Activated B cell treated with CpG ODN at 0.5 μM for 24 hours (primary cell): ENCODE measurements around the gene RIN3. TPM values are rescaled to one million over a fixed set of nuclear protein-coding genes. Genes with fewer than 3 reads are reported as not detected.

Source experiments
- ATAC-seq: fragments of 200-7000 bp; cut with Tn5 transposase; one replicate; pipeline ENCODE4 v1.10.0; 2021; ENCODE audit warnings: low read depth, mild to moderate bottlenecking, moderate library complexity
- CTCF ChIA-PET: fragments of 350-600 bp; sonication (Branson Sonifier 250); formaldehyde crosslinking; loops from one replicate; lab custom pipeline; 2021; ENCODE audit warnings: antibody characterized with exemption; lab: Charles Lee
- POLR2A ChIA-PET: fragments of 350-600 bp; sonication (Branson Sonifier 250); formaldehyde crosslinking; loops from one replicate; lab custom pipeline; 2021; ENCODE audit warnings: antibody characterized with exemption; lab: Charles Lee
- DNase-seq: peaks from one replicate; pipeline ENCODE4 v3.0.0; 2022
- H3K27ac Mint-ChIP-seq: one replicate; pipeline ENCODE4 v1.8.0; 2020; ENCODE audit warnings: mixed read lengths
- H3K27me3 Mint-ChIP-seq: one replicate; pipeline ENCODE4 v1.8.0; 2021; ENCODE audit warnings: mixed read lengths
- H3K36me3 Mint-ChIP-seq: one replicate; pipeline ENCODE4 v1.8.0; 2021; ENCODE audit warnings: low read depth, mixed read lengths
- H3K4me1 Mint-ChIP-seq: one replicate; pipeline ENCODE4 v1.8.0; 2021; ENCODE audit warnings: mixed read lengths
- H3K4me3 Mint-ChIP-seq: one replicate; pipeline ENCODE4 v1.8.0; 2020; ENCODE audit warnings: mild to moderate bottlenecking, mixed read lengths
- H3K9me3 Mint-ChIP-seq: one replicate; pipeline ENCODE4 v1.8.0; 2020; ENCODE audit warnings: mixed read lengths
- CTCF ChIP-seq: fragments of 200-600 bp; IDR thresholded peaks from one replicate; pipeline ENCODE4 v1.8.0; 2022; ENCODE audit warnings: antibody characterized with exemption, mild to moderate bottlenecking
- intact Hi-C: fragments of 100-400 bp; cut with micrococcal nuclease; formaldehyde crosslinking; loops from one replicate; pipeline ENCODE4 v1.15.1; 2024
- total RNA-seq: library from RNA; stranded (reverse); gene quantifications from 2 replicates; pipeline ENCODE4 v1.2.3, GENCODE V29; 2022

Gene RIN3
- total RNA-seq, 1 donor from 2014 or later = 62.6 TPM

DNA sequence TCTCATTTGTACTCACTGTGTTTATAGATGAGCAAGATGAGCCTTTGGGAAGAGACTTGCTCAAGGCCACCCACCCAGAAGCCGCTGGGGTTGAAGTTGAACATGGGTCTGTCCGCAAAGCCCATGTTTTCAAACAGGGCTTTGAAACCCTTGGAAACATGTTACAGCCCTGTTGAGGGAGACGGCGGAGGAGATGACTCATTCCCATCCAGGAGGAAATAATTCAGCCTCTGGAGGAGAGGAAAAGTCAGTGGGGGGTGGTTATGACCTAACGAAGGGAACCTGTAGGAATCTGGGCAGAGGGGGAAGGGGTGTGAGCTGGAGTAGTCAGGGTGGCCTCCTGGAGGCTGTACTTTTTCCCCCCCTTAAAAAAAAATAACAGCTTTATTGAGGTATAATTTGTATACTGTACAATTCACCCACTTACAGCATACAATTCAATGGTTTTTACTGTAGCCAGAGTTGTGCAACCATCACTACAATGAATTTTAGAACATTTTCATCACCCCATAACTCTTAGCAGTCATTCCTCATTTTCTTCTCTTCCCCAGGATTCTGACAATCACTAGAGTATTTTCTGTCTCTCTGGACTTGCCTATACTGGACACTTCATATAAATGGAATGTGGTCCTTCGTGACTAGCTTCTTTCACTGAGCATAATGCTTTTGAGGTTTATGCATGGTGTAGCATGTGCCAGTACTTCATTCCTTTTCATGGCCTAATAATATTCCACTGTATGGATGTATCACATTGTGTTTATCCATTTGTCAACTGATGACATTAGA, 1.9 kb upstream of the RIN3 start:
- intact Hi-C loops = loop anchor here (5.0 kb wide), 2 partner anchors 41 to 66 kb away; no protein-coding TSS in a partner anchor
- ChIA-PET POLR2A (no interaction called here), CTCF (no interaction called here)
- Mint-ChIP-seq H3K27ac (peak overlapping the region; percentile 19), H3K9me3 (no peaks in the 10 kb centered on the region), H3K27me3 (no peaks in the 10 kb centered on the region), H3K4me3 (no peak overlapping the region), H3K36me3 (no peaks in the 10 kb centered on the region), H3K4me1 (peaks cover 52% of the 10 kb centered on the region)
- ATAC-seq = no peak
- TF ChIP-seq CTCF = no peak
- no peak for DNase-seq

DNA sequence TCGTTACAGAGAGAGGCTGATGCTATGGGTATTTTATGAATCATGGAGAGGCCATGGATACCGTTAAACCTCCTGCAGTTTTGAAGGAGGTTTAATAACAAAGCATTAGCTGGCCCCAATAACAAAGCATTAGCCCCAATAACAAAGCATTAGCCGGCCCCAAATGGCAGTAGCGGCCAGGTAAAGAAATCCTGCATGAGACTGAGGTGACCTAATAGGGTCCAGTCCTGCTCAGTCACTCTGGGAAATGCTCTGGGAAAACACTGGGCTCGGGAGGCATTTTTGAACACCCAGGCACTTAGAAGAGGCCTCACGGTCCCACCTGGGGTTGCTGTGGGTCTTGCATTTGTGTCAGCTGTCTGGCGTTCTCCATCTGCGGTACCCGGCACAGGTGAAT, 776 bp upstream of the RIN3 start:
- no peak for TF ChIP-seq CTCF
- Mint-ChIP-seq H3K9me3 (no peaks in the 10 kb centered on the region), H3K27ac (no peak overlapping the region), H3K4me3 (peak overlapping the region; percentile 72), H3K4me1 (peaks cover 48% of the 10 kb centered on the region), H3K27me3 (no peaks in the 10 kb centered on the region), H3K36me3 (no peaks in the 10 kb centered on the region)
- ATAC-seq (no peak), DNase-seq (no peak)
- intact Hi-C loops = loop anchor here (1.0 to 5.0 kb wide), 3 partner anchors 18 to 64 kb away; no protein-coding TSS in a partner anchor
- ChIA-PET POLR2A (interaction anchor here (0.8 to 1.7 kb wide), 3 partner anchors 19 to 139 kb away, joined by 3 to 5 read pairs (median 3); no protein-coding TSS in a partner anchor), CTCF (no interaction called here)

GRCh38 chr14:92513966-92514843, 624 bp downstream of the RIN3 start:
- peak; percentile 37 for ATAC-seq
- Mint-ChIP-seq H3K4me1 (peaks cover 39% of the 10 kb centered on the region), H3K36me3 (no peaks in the 10 kb centered on the region), H3K4me3 (peak overlapping the region; percentile 80), H3K9me3 (no peaks in the 10 kb centered on the region), H3K27me3 (no peaks in the 10 kb centered on the region), H3K27ac (peak overlapping the region; percentile 41)
- intact Hi-C loops = loop anchor here (1.0 to 5.0 kb wide), 4 partner anchors 17 to 163 kb away; no protein-coding TSS in a partner anchor
- CTCF ChIA-PET = no interaction called here
- no peak for TF ChIP-seq CTCF
- POLR2A ChIA-PET = interaction anchor here (1.1 to 1.8 kb wide), 3 partner anchors 54 to 138 kb away, joined by 3 to 5 read pairs (median 4); no protein-coding TSS in a partner anchor
- no peak for DNase-seq

DNA sequence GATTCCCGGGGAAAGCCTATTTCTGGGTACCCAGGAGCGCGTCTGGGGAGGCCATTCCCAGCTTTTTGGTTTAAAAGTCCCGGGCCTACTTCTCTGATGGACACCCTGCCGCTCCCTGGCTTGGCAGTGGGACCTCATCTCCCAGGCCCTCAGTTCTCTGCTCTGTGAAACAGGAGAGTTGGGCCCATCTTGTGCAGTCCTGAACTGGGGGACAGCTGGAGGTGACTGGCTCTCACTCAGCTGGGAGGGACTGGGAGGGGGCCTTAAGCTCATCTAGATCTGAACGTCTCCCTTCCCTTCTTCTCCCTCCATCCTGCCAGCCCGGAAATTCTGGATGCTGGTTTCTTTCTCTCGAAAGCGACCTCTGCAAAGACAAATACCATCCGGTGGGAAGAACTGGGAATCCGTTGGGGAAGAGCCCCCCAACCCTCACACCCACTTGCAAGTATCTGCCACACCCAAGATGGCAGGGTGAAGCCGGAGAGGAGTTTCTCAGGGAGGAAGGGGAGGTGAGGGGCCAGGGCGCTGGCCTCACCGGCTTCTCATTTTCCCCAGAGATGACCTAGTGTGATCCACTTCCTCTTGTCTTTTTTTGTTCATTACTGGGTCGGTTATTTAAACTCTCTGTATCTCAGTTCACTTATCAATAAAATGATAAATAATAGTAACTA, 1.4 kb downstream of the RIN3 start:
- ChIA-PET CTCF (no interaction called here), POLR2A (interaction anchor here (1.8 kb wide), 1 partner anchor 54 kb away, joined by 4 read pairs; no protein-coding TSS in a partner anchor)
- H3K4me3 Mint-ChIP-seq = peak overlapping the region; percentile 66
- DNase-seq (no peak), ATAC-seq (no peak)
- TF ChIP-seq CTCF = no peak
- H3K36me3 Mint-ChIP-seq = no peaks in the 10 kb centered on the region
- H3K9me3 Mint-ChIP-seq = no peaks in the 10 kb centered on the region
- H3K27me3 Mint-ChIP-seq = no peaks in the 10 kb centered on the region
- intact Hi-C loops = loop anchor here (2.0 to 5.0 kb wide), 3 partner anchors 37 to 162 kb away; no protein-coding TSS in a partner anchor
- H3K27ac Mint-ChIP-seq = peak overlapping the region; percentile 50
- peaks cover 34% of the 10 kb centered on the region for H3K4me1 Mint-ChIP-seq
